DMS79 treated with DMSO at 0.1 percent for 48 hours (cell line): ENCODE measurements around the gene SLC10A3.

Source experiments
- DNase-seq: peaks from one replicate; lab custom pipeline; 2025; lab: John Stamatoyannopoulos, UW

The SLC10A3 gene

GRCh38 chrX:154463611-154464220 lies 26.7 kb downstream of the SLC10A3 start:
- DNase-seq = no peak

- DNase-seq = no peak
Observed at GRCh38 chrX:154462396-154462795, 28.0 kb downstream of the SLC10A3 start.

GRCh38 chrX:154460326-154460725 lies 30.1 kb downstream of the SLC10A3 start:
- DNase-seq = no peak

GRCh38 chrX:154459832-154460231 lies 30.6 kb downstream of the SLC10A3 start:
- no peak for DNase-seq

- DNase-seq = no peak
Observed at GRCh38 chrX:154458954-154459778, 31.3 kb downstream of the SLC10A3 start.

- no peak for DNase-seq
Observed at GRCh38 chrX:154458116-154458953, 32.1 kb downstream of the SLC10A3 start, which contains the start of gene PLXNA3. PLXNA3 (plus strand) TSS chrX:154458281; CDS start chrX:154460184, 1,903 bp downstream.

GRCh38 chrX:154457491-154458115 lies 32.8 kb downstream of the SLC10A3 start:
- DNase-seq = peak; percentile 28

- no peak for DNase-seq
Observed at GRCh38 chrX:154452823-154453222, 37.6 kb downstream of the SLC10A3 start.

GRCh38 chrX:154450312-154450711 lies 40.1 kb downstream of the SLC10A3 start:
- DNase-seq = no peak

GRCh38 chrX:154449618-154450017 lies 40.8 kb downstream of the SLC10A3 start:
- no peak for DNase-seq

- DNase-seq = no peak
Observed at GRCh38 chrX:154448484-154448883, 41.9 kb downstream of the SLC10A3 start.

- no peak for DNase-seq
Observed at GRCh38 chrX:154446430-154446829, 44.0 kb downstream of the SLC10A3 start.

GRCh38 chrX:154445776-154446175 lies 44.7 kb downstream of the SLC10A3 start:
- DNase-seq = no peak

GRCh38 chrX:154444755-154445246 lies 45.6 kb downstream of the SLC10A3 start:
- DNase-seq = no peak

GRCh38 chrX:154443992-154444754 lies 46.3 kb downstream of the SLC10A3 start, which contains the start of gene FAM50A:
FAM50A (plus strand) TSS chrX:154444141; CDS start chrX:154444236, 95 bp downstream.
- peak; percentile 22 for DNase-seq

- no peak for DNase-seq
Observed at GRCh38 chrX:154443479-154443910, 46.9 kb downstream of the SLC10A3 start.

GRCh38 chrX:154441984-154442707 lies 48.3 kb downstream of the SLC10A3 start:
- no peak for DNase-seq

- DNase-seq = no peak
Observed at GRCh38 chrX:154441564-154441963, 48.9 kb downstream of the SLC10A3 start.

GRCh38 chrX:154440623-154441357 lies 49.6 kb downstream of the SLC10A3 start:
- no peak for DNase-seq
